Ishikawa (cell line): ENCODE results near the gene SUFU.

Experiments
- CEBPB ChIP-seq: IDR thresholded peaks from 2 replicates; pipeline ENCODE4 v1.6.1; 2012
- EP300 ChIP-seq: IDR thresholded peaks from 2 replicates; pipeline ENCODE4 v1.6.1; 2012; ENCODE audit warnings: borderline replicate concordance
- FOXM1 ChIP-seq: IDR thresholded peaks from 2 replicates; pipeline ENCODE4 v1.6.1; 2012; ENCODE audit warnings: low read depth, borderline replicate concordance
- RAD21 ChIP-seq: IDR thresholded peaks from 2 replicates; pipeline ENCODE4 v1.6.1; 2012; ENCODE audit warnings: low read depth
- TAF1 ChIP-seq: IDR thresholded peaks from 2 replicates; pipeline ENCODE4 v1.6.1; 2012; ENCODE audit warnings: low read depth, mild to moderate bottlenecking
- TEAD4 ChIP-seq: IDR thresholded peaks from 2 replicates; pipeline ENCODE4 v1.6.1; 2012
- USF1 ChIP-seq: IDR thresholded peaks from 2 replicates; pipeline ENCODE4 v1.6.1; 2012
- YY1 ChIP-seq: IDR thresholded peaks from 2 replicates; pipeline ENCODE4 v1.6.1; 2012; ENCODE audit warnings: low read depth
- TF ChIP-seq, protein P1 (sequence below): IDR thresholded peaks from 2 replicates; pipeline ENCODE4 v1.6.1; 2012
- TF ChIP-seq, protein P2 (sequence below): IDR thresholded peaks from 2 replicates; pipeline ENCODE4 v1.6.1; 2012; ENCODE audit warnings: low read depth, mild to moderate bottlenecking

GRCh38 chr10:102682416-102682815, 178.6 kb downstream of the SUFU start:
- TF ChIP-seq, protein P1, sequence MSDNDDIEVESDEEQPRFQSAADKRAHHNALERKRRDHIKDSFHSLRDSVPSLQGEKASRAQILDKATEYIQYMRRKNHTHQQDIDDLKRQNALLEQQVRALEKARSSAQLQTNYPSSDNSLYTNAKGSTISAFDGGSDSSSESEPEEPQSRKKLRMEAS = no peak
- TF ChIP-seq TAF1 (no peak), EP300 (no peak), RAD21 (no peak), USF1 (no peak), FOXM1 (no peak), YY1 (no peak), CEBPB (no peak), TEAD4 (no peak)
- TF ChIP-seq, protein P2, sequence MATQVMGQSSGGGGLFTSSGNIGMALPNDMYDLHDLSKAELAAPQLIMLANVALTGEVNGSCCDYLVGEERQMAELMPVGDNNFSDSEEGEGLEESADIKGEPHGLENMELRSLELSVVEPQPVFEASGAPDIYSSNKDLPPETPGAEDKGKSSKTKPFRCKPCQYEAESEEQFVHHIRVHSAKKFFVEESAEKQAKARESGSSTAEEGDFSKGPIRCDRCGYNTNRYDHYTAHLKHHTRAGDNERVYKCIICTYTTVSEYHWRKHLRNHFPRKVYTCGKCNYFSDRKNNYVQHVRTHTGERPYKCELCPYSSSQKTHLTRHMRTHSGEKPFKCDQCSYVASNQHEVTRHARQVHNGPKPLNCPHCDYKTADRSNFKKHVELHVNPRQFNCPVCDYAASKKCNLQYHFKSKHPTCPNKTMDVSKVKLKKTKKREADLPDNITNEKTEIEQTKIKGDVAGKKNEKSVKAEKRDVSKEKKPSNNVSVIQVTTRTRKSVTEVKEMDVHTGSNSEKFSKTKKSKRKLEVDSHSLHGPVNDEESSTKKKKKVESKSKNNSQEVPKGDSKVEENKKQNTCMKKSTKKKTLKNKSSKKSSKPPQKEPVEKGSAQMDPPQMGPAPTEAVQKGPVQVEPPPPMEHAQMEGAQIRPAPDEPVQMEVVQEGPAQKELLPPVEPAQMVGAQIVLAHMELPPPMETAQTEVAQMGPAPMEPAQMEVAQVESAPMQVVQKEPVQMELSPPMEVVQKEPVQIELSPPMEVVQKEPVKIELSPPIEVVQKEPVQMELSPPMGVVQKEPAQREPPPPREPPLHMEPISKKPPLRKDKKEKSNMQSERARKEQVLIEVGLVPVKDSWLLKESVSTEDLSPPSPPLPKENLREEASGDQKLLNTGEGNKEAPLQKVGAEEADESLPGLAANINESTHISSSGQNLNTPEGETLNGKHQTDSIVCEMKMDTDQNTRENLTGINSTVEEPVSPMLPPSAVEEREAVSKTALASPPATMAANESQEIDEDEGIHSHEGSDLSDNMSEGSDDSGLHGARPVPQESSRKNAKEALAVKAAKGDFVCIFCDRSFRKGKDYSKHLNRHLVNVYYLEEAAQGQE = no peak
